ENCODE data around the gene EML4. TPM values are rescaled to one million over a fixed set of nuclear protein-coding genes. Genes with fewer than 3 reads are reported as not detected.
"Not testable (repeated sequence)": the region's sequence is repeated elsewhere in the genome, so short reads cannot be mapped to it uniquely, and the experiment has no call there.

The EML4 gene
- total RNA-seq, 1 donor from 2014 or later, result 33.7 TPM

DNA sequence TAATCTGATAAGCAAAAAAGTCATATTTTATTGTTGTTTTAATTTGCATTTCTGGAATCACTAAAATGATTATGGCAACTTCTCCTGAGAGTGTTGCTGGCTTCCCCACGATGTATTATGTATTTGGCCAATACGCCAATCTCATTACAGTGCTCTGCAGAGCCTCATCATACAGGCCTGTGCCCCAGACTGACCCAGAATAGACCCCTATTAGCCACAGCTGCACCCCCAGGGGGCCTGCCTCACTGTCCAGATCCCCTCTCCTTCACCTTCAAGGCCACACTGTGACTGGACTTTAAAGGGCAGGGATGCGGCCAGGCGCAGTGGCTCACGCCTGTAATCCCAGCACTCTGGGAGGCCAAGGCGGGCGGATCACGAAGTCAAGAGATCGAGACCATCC is 209.3 kb downstream of the EML4 start:
- TF ChIP-seq CTCF (conservative IDR thresholded peaks at IDR 0.05; ENCODE audit: low read depth, low read length), result no peak
- no peak overlapping the region for H3K4me3 ChIP-seq (ENCODE audit: low read depth, low read length)
- no peak for DNase-seq (ENCODE audit: low read depth)

DNA sequence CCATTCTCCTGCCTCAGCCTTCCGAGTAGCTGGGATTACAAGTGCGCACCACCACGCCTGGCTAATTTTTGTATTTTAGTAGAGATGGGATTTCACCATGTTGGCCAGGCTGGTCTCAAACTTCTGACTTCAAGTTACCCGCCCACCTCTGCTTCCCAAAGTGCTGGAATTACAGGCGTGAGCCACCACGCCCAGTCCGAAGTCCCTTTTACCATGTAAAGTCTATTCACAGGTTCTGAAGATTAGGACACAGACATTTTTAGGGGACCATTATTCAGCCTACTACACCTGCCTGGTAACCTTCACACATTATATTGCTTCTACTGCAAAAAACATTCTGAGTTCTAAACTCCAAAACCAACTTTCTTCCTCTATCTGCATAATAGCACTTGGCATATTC is 210.9 kb downstream of the EML4 start:
- DNase-seq (ENCODE audit: low read depth), result not testable (repeated sequence)

GRCh38 chr2:42382144-42382543 is 213.0 kb downstream of the EML4 start:
- no peak overlapping the region for H3K4me3 ChIP-seq (ENCODE audit: low read depth, low read length)
- no peak for TF ChIP-seq CTCF (conservative IDR thresholded peaks at IDR 0.05; ENCODE audit: low read depth, low read length)
- DNase-seq (ENCODE audit: low read depth), result no peak

More for the DNA sequence above, 210.9 kb downstream of the EML4 start:
- not testable (repeated sequence) for H3K4me3 ChIP-seq (ENCODE audit: low read depth, low read length)

Other genes with a start within 250 kb of the EML4 start
- 20.5 and 51.1 TPM in 2 replicates for gene PKDCC, start 121.3 kb upstream of the EML4 start, total RNA-seq
- gene COX7A2L, start 191.9 kb downstream of the EML4 start, total RNA-seq, result 147 and 150 TPM in 2 replicates